Measurements from ENCODE around the gene TTLL11. TPM values are rescaled to one million over a fixed set of nuclear protein-coding genes. Genes with fewer than 3 reads are reported as not detected.

Gene TTLL11
- total RNA-seq, 1 donor = 6.2 TPM

GRCh38 chr9:122020398-122020797 lies 72.7 kb downstream of the TTLL11 start:
- no peak overlapping the region for H3K4me3 ChIP-seq (ENCODE audit: insufficient read depth, low read length)
- H3K36me3 ChIP-seq (ENCODE audit: insufficient read depth, low read length) = no peaks in the 10 kb centered on the region
- no peak overlapping the region for H3K27ac ChIP-seq (ENCODE audit: low read depth, low read length)
- H3K9me3 ChIP-seq (ENCODE audit: low read depth, low read length) = no peaks in the 10 kb centered on the region
- no peaks in the 10 kb centered on the region for H3K27me3 ChIP-seq (ENCODE audit: insufficient read depth, low read length)
- no peaks in the 10 kb centered on the region for H4K20me1 ChIP-seq (ENCODE audit: insufficient read depth, low read length)
- H3K4me1 ChIP-seq (ENCODE audit: insufficient read depth, low read length) = peaks cover 4% of the 10 kb centered on the region
- no peaks in the 10 kb centered on the region for H3K79me2 ChIP-seq (ENCODE audit: insufficient read depth, low read length)
- TF ChIP-seq, protein P1, sequence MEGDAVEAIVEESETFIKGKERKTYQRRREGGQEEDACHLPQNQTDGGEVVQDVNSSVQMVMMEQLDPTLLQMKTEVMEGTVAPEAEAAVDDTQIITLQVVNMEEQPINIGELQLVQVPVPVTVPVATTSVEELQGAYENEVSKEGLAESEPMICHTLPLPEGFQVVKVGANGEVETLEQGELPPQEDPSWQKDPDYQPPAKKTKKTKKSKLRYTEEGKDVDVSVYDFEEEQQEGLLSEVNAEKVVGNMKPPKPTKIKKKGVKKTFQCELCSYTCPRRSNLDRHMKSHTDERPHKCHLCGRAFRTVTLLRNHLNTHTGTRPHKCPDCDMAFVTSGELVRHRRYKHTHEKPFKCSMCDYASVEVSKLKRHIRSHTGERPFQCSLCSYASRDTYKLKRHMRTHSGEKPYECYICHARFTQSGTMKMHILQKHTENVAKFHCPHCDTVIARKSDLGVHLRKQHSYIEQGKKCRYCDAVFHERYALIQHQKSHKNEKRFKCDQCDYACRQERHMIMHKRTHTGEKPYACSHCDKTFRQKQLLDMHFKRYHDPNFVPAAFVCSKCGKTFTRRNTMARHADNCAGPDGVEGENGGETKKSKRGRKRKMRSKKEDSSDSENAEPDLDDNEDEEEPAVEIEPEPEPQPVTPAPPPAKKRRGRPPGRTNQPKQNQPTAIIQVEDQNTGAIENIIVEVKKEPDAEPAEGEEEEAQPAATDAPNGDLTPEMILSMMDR (IDR thresholded peaks at IDR 0.05; ENCODE audit: extremely low read depth, low read depth, low read length) = no peak
- H3K4me2 ChIP-seq (ENCODE audit: insufficient read depth, low read length) = no peak overlapping the region
- DNase-seq (ENCODE audit: insufficient read length, low spot score, missing footprints) = no peak
- H2AFZ ChIP-seq (ENCODE audit: low read length) = no peak overlapping the region

GRCh38 chr9:122016744-122017143 lies 76.4 kb downstream of the TTLL11 start:
- no peaks in the 10 kb centered on the region for H3K9me3 ChIP-seq (ENCODE audit: low read depth, low read length)
- DNase-seq (ENCODE audit: insufficient read length, low spot score, missing footprints) = no peak
- no peak overlapping the region for H3K4me2 ChIP-seq (ENCODE audit: insufficient read depth, low read length)
- peaks cover 2% of the 10 kb centered on the region for H4K20me1 ChIP-seq (ENCODE audit: insufficient read depth, low read length)
- no peaks in the 10 kb centered on the region for H3K79me2 ChIP-seq (ENCODE audit: insufficient read depth, low read length)
- H3K4me1 ChIP-seq (ENCODE audit: insufficient read depth, low read length) = peaks cover 4% of the 10 kb centered on the region
- H3K36me3 ChIP-seq (ENCODE audit: insufficient read depth, low read length) = no peaks in the 10 kb centered on the region
- TF ChIP-seq, protein P1 (IDR thresholded peaks at IDR 0.05; ENCODE audit: extremely low read depth, low read depth, low read length) = peak; percentile 34
- H3K27me3 ChIP-seq (ENCODE audit: insufficient read depth, low read length) = no peaks in the 10 kb centered on the region
- H2AFZ ChIP-seq (ENCODE audit: low read length) = no peak overlapping the region
- H3K4me3 ChIP-seq (ENCODE audit: insufficient read depth, low read length) = no peak overlapping the region
- H3K27ac ChIP-seq (ENCODE audit: low read depth, low read length) = no peak overlapping the region

- DNase-seq (ENCODE audit: insufficient read length, low spot score, missing footprints) = no peak
- Histone ChIP-seq H4K20me1 (ENCODE audit: insufficient read depth, low read length) (peaks cover 2% of the 10 kb centered on the region), H3K36me3 (ENCODE audit: insufficient read depth, low read length) (no peaks in the 10 kb centered on the region), H2AFZ (ENCODE audit: low read length) (no peak overlapping the region), H3K79me2 (ENCODE audit: insufficient read depth, low read length) (no peaks in the 10 kb centered on the region), H3K9me3 (ENCODE audit: low read depth, low read length) (no peaks in the 10 kb centered on the region), H3K27me3 (ENCODE audit: insufficient read depth, low read length) (no peaks in the 10 kb centered on the region), H3K4me3 (ENCODE audit: insufficient read depth, low read length) (no peak overlapping the region), H3K4me1 (ENCODE audit: insufficient read depth, low read length) (peaks cover 4% of the 10 kb centered on the region), H3K27ac (ENCODE audit: low read depth, low read length) (no peak overlapping the region), H3K4me2 (ENCODE audit: insufficient read depth, low read length) (no peak overlapping the region)
- TF ChIP-seq, protein P1 (IDR thresholded peaks at IDR 0.05; ENCODE audit: extremely low read depth, low read depth, low read length) = no peak
These were observed 76.8 kb downstream of the TTLL11 start for GRCh38 chr9:122016309-122016708.

- peaks cover under 1% of the 10 kb centered on the region for H3K4me1 ChIP-seq (ENCODE audit: insufficient read depth, low read length)
- no peak overlapping the region for H3K27ac ChIP-seq (ENCODE audit: low read depth, low read length)
- no peak overlapping the region for H3K4me2 ChIP-seq (ENCODE audit: insufficient read depth, low read length)
- H3K4me3 ChIP-seq (ENCODE audit: insufficient read depth, low read length) = no peak overlapping the region
- H3K9me3 ChIP-seq (ENCODE audit: low read depth, low read length) = no peaks in the 10 kb centered on the region
- no peak for DNase-seq (ENCODE audit: insufficient read length, low spot score, missing footprints)
- H2AFZ ChIP-seq (ENCODE audit: low read length) = no peak overlapping the region
- no peaks in the 10 kb centered on the region for H3K79me2 ChIP-seq (ENCODE audit: insufficient read depth, low read length)
- no peaks in the 10 kb centered on the region for H3K36me3 ChIP-seq (ENCODE audit: insufficient read depth, low read length)
- no peaks in the 10 kb centered on the region for H3K27me3 ChIP-seq (ENCODE audit: insufficient read depth, low read length)
- TF ChIP-seq, protein P1 (IDR thresholded peaks at IDR 0.05; ENCODE audit: extremely low read depth, low read depth, low read length) = no peak
- peaks cover 2% of the 10 kb centered on the region for H4K20me1 ChIP-seq (ENCODE audit: insufficient read depth, low read length)
These were observed 77.8 kb downstream of the TTLL11 start for GRCh38 chr9:122015170-122015821.
